SK-N-SH (cell line): ENCODE results near the gene G6PD. TPM values are rescaled to one million over a fixed set of nuclear protein-coding genes. Genes with fewer than 3 reads are reported as not detected.

Experiments
- CTCF ChIA-PET: fragments of 300-600, 350-600 bp; formaldehyde crosslinking; extraction: SDS; loops from one replicate; lab custom pipeline; 2021; lab: Yijun Ruan, JAX
- POLR2A ChIA-PET: fragments of 350-600 bp; sonication (Branson Sonifier 250); formaldehyde crosslinking; extraction: SDS; loops from one replicate; lab custom pipeline; 2020; ENCODE audit warnings: antibody characterized with exemption, inconsistent platforms; lab: Yijun Ruan, JAX
- DNase-seq: peaks from one replicate; pipeline ENCODE4 v3.0.0; 2012
- H2AFZ ChIP-seq: fragments of 200-600 bp; sonication (generic); 2 replicates; pipeline ENCODE4 v1.8.1; 2016; ENCODE audit warnings: antibody characterized with exemption, mild to moderate bottlenecking, low read depth
- H3F3A ChIP-seq: fragments of 200-600 bp; sonication (generic); replicated peaks from 2 replicates; pipeline ENCODE3; 2016; ENCODE audit warnings: antibody characterized with exemption, mild to moderate bottlenecking; ENCODE audit not compliant: insufficient read depth
- H3K27ac ChIP-seq, 2 experiments: fragments of 200-500 bp in 1 of 2; fragments of 200-600 bp in 1 of 2; sonication (Bioruptor generic) in 1 of 2; sonication (generic), shearing (Covaris generic) in 1 of 2; 2 replicates each; pipeline versions ENCODE4 v1.5.1 to v1.6.1; 2014 to 2016; ENCODE audit warnings: low read depth in 2 of 2, inconsistent platforms in 1 of 2, low read length in 1 of 2, mild to moderate bottlenecking in 1 of 2, mixed read lengths in 1 of 2
- H3K27me3 ChIP-seq: fragments of 200-600 bp; sonication (generic), shearing (Covaris generic); 2 replicates; pipeline ENCODE4 v1.6.1; 2016; ENCODE audit warnings: mixed run types; ENCODE audit not compliant: insufficient read depth
- H3K36me3 ChIP-seq, 2 experiments: fragments of 200-500 bp in 1 of 2; fragments of 200-600 bp in 1 of 2; sonication (Bioruptor generic) in 1 of 2; sonication (generic) in 1 of 2; replicated peaks in 1 of 2; 2 replicates each; pipeline versions ENCODE3 to v1.5.1; 2014 to 2016; ENCODE audit warnings: low read length in 1 of 2, mild to moderate bottlenecking in 1 of 2; ENCODE audit not compliant: insufficient read depth in 2 of 2, control insufficient read depth in 1 of 2
- H3K4me1 ChIP-seq, 2 experiments: fragments of 200-500 bp in 1 of 2; fragments of 200-600 bp in 1 of 2; sonication (Bioruptor generic) in 1 of 2; sonication (generic), shearing (Covaris generic) in 1 of 2; 2 replicates each; pipeline versions ENCODE4 v1.5.1 to v1.6.1; 2014 to 2016; ENCODE audit warnings: low read depth in 1 of 2, low read length in 1 of 2, mixed run types in 1 of 2; ENCODE audit not compliant: insufficient read depth in 2 of 2, control insufficient read depth in 1 of 2
- H3K4me2 ChIP-seq: fragments of 200-600 bp; sonication (generic), shearing (Covaris generic); 2 replicates; pipeline ENCODE4 v1.6.1; 2017; ENCODE audit warnings: mixed run types
- H3K4me3 ChIP-seq, 2 experiments: fragments of 200-500 bp in 1 of 2; fragments of 200-600 bp in 1 of 2; sonication (Bioruptor generic) in 1 of 2; sonication (generic), shearing (Covaris generic) in 1 of 2; 2 replicates each; pipeline versions ENCODE4 v1.5.1 to v1.8.1; 2014 to 2016; ENCODE audit warnings: low read depth in 2 of 2, inconsistent platforms in 1 of 2, low read length in 1 of 2, mild to moderate bottlenecking in 1 of 2, mixed read lengths in 1 of 2, moderate library complexity in 1 of 2
- H3K79me2 ChIP-seq: fragments of 200-600 bp; sonication (generic); 2 replicates; pipeline ENCODE4 v1.8.1; 2017; ENCODE audit warnings: mild to moderate bottlenecking; ENCODE audit not compliant: insufficient read depth
- H3K9ac ChIP-seq: fragments of 200-600 bp; sonication (generic); 2 replicates; pipeline ENCODE4 v1.6.1; 2017; ENCODE audit warnings: mixed run types
- H3K9me2 ChIP-seq: fragments of 200-600 bp; sonication (generic); 2 replicates; pipeline ENCODE4 v1.6.1; 2017; ENCODE audit warnings: mixed run types
- H3K9me3 ChIP-seq: fragments of 200-600 bp; sonication (generic); 2 replicates; pipeline ENCODE4 v1.6.1; 2017; ENCODE audit warnings: mixed run types, mild to moderate bottlenecking, moderate library complexity
- H4K20me1 ChIP-seq: fragments of 200-600 bp; sonication (generic); 2 replicates; pipeline ENCODE4 v1.6.1; 2017; ENCODE audit warnings: mild to moderate bottlenecking, mixed run types; ENCODE audit not compliant: insufficient read depth
- ELF1 ChIP-seq: IDR thresholded peaks from 2 replicates; pipeline ENCODE4 v1.4.0; 2012
- FOSL2 ChIP-seq: IDR thresholded peaks from 2 replicates; pipeline ENCODE4 v1.4.0; 2012; ENCODE audit warnings: low read depth, mild to moderate bottlenecking, moderate library complexity, borderline replicate concordance
- GABPA ChIP-seq: IDR thresholded peaks from 2 replicates; pipeline ENCODE4 v1.4.0; 2012; ENCODE audit warnings: low read depth, mild to moderate bottlenecking
- GATA2 ChIP-seq: sonication (generic); formaldehyde crosslinking; IDR thresholded peaks from 2 replicates; pipeline ENCODE4 v1.5.0; 2020; ENCODE audit warnings: mild to moderate bottlenecking, missing genetic modification reagents
- MXI1 ChIP-seq: IDR thresholded peaks from 2 replicates; pipeline ENCODE4 v1.6.1; 2012; ENCODE audit warnings: mild to moderate bottlenecking, low read depth, low read length, improper control_type of control experiment
- NRF1 ChIP-seq: IDR thresholded peaks from 2 replicates; pipeline ENCODE4 v1.6.1; 2012; ENCODE audit warnings: low read depth, mild to moderate bottlenecking, low read length
- POLR2AphosphoS5 ChIP-seq: IDR thresholded peaks from 2 replicates; pipeline ENCODE4 v1.6.1; 2012; ENCODE audit warnings: low read depth, low read length
- RAD21 ChIP-seq: IDR thresholded peaks from 2 replicates; pipeline ENCODE4 v1.6.1; 2012; ENCODE audit warnings: mild to moderate bottlenecking, low read length
- RCOR1 ChIP-seq: fragments of 150-350 bp; IDR thresholded peaks from 2 replicates; pipeline ENCODE4 v1.6.1; 2017; ENCODE audit warnings: antibody characterized with exemption, low read length
- RFX5 ChIP-seq: IDR thresholded peaks from 2 replicates; pipeline ENCODE4 v1.6.1; 2012; ENCODE audit warnings: mild to moderate bottlenecking, improper control_type of control experiment, low read length
- SMC3 ChIP-seq: IDR thresholded peaks from 2 replicates; pipeline ENCODE4 v1.6.1; 2012; ENCODE audit warnings: low read depth, low read length, improper control_type of control experiment
- TAF1 ChIP-seq: IDR thresholded peaks from 2 replicates; pipeline ENCODE4 v1.6.1; 2012; ENCODE audit warnings: low read depth, mild to moderate bottlenecking, low read length, moderate library complexity, borderline replicate concordance
- TCF12 ChIP-seq: IDR thresholded peaks from 2 replicates; pipeline ENCODE4 v1.4.0; 2012
- YY1 ChIP-seq: IDR thresholded peaks from 2 replicates; pipeline ENCODE4 v1.4.0; 2012; ENCODE audit warnings: low read depth, mild to moderate bottlenecking
- WGBS: methylation state at CpG from one replicate; pipeline ENCODE4 v1.1.6; 2017; ENCODE audit warnings: low lambda C conversion rate; 5-methylcytosine and 5-hydroxymethylcytosine counted together
- polyA plus RNA-seq, 3 experiments: library from polyadenylated mRNA; depleted of rRNA; stranded (reverse); fragments of >200 nt; gene quantifications; 2 replicates each; pipeline ENCODE4 v1.2.3, GENCODE V29; 2012
- TF ChIP-seq, protein P1 (sequence below): IDR thresholded peaks from 2 replicates; pipeline ENCODE4 v1.4.0; 2012; ENCODE audit warnings: low read depth, borderline replicate concordance
- TF ChIP-seq, protein P2 (sequence below): IDR thresholded peaks from 2 replicates; pipeline ENCODE4 v1.4.0; 2012; ENCODE audit warnings: low read depth

The G6PD gene
- polyA plus RNA-seq, 1 of the 3 experiments (the other 2 are of a cell fraction): 131 TPM

DNA sequence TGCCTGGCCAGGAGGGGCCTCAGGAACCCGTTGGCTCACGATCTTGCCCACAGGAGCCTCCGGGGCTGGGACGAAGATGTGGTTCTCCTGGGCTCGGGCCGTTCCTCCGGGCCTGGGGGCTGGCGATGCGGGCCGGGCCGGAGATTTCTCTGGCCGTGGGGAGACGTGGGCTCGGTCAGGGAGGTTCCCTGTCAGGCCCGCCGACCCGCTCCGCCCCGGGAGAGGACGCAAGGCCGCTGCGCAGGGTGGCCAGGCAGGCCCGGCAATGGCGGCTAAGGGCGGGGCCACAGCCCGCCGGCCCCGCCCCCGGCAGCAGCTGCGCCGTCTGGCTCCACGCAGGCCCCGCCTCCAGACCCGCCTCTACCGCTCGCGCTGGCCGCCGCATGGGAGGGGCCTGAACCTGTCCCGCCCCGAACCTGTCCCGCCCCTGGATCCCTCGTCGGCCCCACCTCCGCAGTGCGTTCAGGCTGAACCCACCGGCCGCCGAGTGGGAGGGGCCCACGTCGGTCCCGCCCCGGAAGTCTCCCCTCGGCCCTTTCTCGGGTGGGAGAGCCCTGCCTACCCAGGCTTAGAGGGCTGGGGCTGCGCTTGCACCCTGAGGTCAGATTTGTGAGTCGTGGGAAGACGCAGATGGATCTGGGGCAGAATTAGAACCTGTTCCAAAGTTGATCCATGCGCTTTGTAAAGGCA is 30.5 kb downstream of the G6PD start, which contains the start of gene FAM3A:
Gene FAM3A (minus strand): TSS at position 267 of the 690 bp plus-strand sequence. CDS start 460 bp downstream, outside the sequence.
- H3K27ac ChIP-seq: peak within 1 kb of the TSS; percentile 49 to 65; a peak in 3 of 4 replicates
- H4K20me1 ChIP-seq: no peaks in the 10 kb centered on the region
- peak; percentile 81 for TF ChIP-seq YY1
- no peak for TF ChIP-seq RCOR1
- peak; percentile 65 for TF ChIP-seq NRF1
- no peak for TF ChIP-seq FOSL2
- TF ChIP-seq TAF1: no peak; the same call in 1 of the 2 replicates
- TF ChIP-seq POLR2AphosphoS5: peak; percentile 74; the same call in 1 of the 2 replicates
- TF ChIP-seq GABPA: peak; percentile 47
- peak; percentile 93 for DNase-seq
- ChIA-PET POLR2A (no interaction called here), CTCF (no interaction called here)
- H3K79me2 ChIP-seq: peaks cover 6% of the 10 kb centered on the region
- 38% methylated on average over 32 of the region's 59 CpGs for WGBS
- H3K4me1 ChIP-seq: peaks cover 0 to 6% of the 10 kb centered on the region in 2 experiments; a peak in 1 of 4 replicates
- peak within 1 kb of the TSS; percentile 76 for H3K4me2 ChIP-seq
- H3F3A ChIP-seq: no peaks in the 10 kb centered on the region
- H3K4me3 ChIP-seq: peak within 1 kb of the TSS; percentile 58 to 66
- H2AFZ ChIP-seq: no peak within 1 kb of the TSS; the same call in 1 of the 2 replicates
- H3K36me3 ChIP-seq: no peaks in the 10 kb centered on the region
- peak within 1 kb of the TSS; percentile 73 for H3K9ac ChIP-seq
- no peaks in the 10 kb centered on the region for H3K9me3 ChIP-seq
- H3K9me2 ChIP-seq: no peaks in the 10 kb centered on the region
- peaks cover 6% of the 10 kb centered on the region; the same call in 1 of the 2 replicates for H3K27me3 ChIP-seq

DNA sequence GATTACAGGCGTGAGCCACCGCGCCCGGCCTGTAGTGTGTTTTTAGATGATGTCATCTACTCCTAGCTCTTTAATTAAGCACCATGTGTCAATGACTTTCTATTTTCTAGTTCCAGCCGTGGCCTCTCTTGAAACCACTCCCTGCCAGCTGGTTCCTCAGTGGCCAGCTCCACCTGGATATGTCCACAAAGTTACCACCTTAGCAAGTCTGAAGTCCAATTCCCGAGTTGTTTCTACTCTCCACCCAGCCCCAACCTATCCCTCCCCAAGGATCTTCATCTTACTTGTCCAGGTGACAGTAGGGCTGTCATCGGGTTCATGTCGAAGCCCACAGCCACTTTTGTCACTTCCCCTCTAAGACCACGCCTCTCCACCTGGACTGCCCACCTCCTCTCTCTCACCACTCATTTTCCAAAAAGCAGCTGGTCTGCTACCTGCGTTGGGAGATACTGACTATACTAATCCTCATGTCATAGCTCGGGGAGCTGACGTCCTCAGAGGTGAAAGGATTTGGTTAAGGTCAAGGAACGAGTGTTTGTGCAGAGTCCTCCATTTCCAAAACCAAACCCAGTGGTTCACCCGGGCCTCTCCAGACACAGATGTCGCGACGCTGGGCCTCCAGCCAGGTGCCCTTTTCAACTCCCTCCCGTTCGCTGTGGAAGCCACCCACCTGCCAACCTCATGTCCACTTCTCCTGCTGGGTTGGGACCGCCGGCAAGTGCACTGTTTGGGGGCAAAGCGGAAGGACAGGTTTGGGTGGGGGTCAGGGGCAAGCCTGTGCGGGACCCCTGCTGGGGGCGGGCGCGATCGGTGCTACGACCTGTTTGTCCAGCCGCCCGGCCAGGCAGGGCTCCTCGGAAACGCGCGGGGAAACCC is 31.3 kb downstream of the G6PD start:
- peaks cover 6% of the 10 kb centered on the region; the same call in 1 of the 2 replicates for H3K27me3 ChIP-seq
- H3K4me2 ChIP-seq: peak overlapping the region; percentile 76
- H3K9me2 ChIP-seq: no peaks in the 10 kb centered on the region
- ChIA-PET CTCF (interaction anchor here (0.8 kb wide), 1 partner anchor 18 kb away, joined by 3 read pairs; no protein-coding TSS in a partner anchor), POLR2A (interaction anchor here (0.7 to 1.2 kb wide), 2 partner anchors 25 to 30 kb away, joined by 4 to 5 read pairs; partner anchors contain the start of gene SLC10A3)
- H3F3A ChIP-seq: no peaks in the 10 kb centered on the region
- H3K9ac ChIP-seq: peak overlapping the region; percentile 73
- H3K4me3 ChIP-seq: peak overlapping the region; percentile 58 to 66
- H3K36me3 ChIP-seq: no peaks in the 10 kb centered on the region
- peak overlapping the region; percentile 38 to 50; a peak in 3 of 4 replicates for H3K27ac ChIP-seq
- H3K79me2 ChIP-seq: peaks cover 6% of the 10 kb centered on the region
- H4K20me1 ChIP-seq: no peaks in the 10 kb centered on the region
- no peak for TF ChIP-seq RCOR1
- TF ChIP-seq GATA2 (CRISPR knock-in tag): no peak
- TF ChIP-seq, protein P1, sequence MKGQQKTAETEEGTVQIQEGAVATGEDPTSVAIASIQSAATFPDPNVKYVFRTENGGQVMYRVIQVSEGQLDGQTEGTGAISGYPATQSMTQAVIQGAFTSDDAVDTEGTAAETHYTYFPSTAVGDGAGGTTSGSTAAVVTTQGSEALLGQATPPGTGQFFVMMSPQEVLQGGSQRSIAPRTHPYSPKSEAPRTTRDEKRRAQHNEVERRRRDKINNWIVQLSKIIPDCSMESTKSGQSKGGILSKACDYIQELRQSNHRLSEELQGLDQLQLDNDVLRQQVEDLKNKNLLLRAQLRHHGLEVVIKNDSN: no peak
- TF ChIP-seq TCF12: no peak
- no peak for TF ChIP-seq ELF1
- TF ChIP-seq, protein P2, sequence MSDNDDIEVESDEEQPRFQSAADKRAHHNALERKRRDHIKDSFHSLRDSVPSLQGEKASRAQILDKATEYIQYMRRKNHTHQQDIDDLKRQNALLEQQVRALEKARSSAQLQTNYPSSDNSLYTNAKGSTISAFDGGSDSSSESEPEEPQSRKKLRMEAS: no peak
- TF ChIP-seq FOSL2: no peak
- TF ChIP-seq SMC3: no peak
- TF ChIP-seq RFX5: no peak
- TF ChIP-seq RAD21: no peak
- no peak for TF ChIP-seq MXI1
- DNase-seq: no peak
- H3K4me1 ChIP-seq: peaks cover 0 to 6% of the 10 kb centered on the region in 2 experiments; a peak in 1 of 4 replicates
- no peaks in the 10 kb centered on the region for H3K9me3 ChIP-seq
- WGBS: 50% methylated on average over 21 of the region's 34 CpGs
- no peak overlapping the region for H2AFZ ChIP-seq
